Loucy (cell line): ENCODE results near the gene KIF24.

Experiments
- EZH2phosphoT487 ChIP-seq: fragments of 200-600 bp; IDR thresholded peaks from 2 replicates; pipeline ENCODE4 v1.6.1; 2018; ENCODE audit warnings: antibody characterized with exemption, mild to moderate bottlenecking, moderate library complexity, borderline replicate concordance
- TF ChIP-seq, protein P1 (sequence below): fragments of 200-600 bp; sonication (generic); conservative IDR thresholded peaks from 2 replicates; pipeline ENCODE4 v1.5.1; 2014; ENCODE audit warnings: mild to moderate bottlenecking, antibody characterized with exemption, low read length

DNA sequence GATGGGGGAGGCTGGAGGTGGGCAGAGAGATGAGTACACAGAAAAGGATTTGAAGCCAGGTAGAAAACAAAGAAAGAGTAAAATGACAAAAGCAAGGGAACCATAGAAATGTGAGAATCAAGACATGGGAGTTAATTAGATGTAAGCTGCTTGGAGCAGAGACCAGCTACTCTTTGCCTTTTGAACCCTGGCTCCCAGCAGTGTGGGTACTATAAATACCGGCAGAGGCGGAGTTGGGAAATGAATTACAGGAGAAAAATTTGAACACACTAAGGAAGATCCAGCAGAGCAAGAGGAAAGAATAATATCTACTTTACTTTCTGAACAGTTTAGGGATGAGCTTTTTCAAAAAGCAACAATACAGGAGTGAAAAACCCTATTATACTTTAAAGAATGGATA lies 36.5 kb downstream of the KIF24 start:
- TF ChIP-seq, protein P1, sequence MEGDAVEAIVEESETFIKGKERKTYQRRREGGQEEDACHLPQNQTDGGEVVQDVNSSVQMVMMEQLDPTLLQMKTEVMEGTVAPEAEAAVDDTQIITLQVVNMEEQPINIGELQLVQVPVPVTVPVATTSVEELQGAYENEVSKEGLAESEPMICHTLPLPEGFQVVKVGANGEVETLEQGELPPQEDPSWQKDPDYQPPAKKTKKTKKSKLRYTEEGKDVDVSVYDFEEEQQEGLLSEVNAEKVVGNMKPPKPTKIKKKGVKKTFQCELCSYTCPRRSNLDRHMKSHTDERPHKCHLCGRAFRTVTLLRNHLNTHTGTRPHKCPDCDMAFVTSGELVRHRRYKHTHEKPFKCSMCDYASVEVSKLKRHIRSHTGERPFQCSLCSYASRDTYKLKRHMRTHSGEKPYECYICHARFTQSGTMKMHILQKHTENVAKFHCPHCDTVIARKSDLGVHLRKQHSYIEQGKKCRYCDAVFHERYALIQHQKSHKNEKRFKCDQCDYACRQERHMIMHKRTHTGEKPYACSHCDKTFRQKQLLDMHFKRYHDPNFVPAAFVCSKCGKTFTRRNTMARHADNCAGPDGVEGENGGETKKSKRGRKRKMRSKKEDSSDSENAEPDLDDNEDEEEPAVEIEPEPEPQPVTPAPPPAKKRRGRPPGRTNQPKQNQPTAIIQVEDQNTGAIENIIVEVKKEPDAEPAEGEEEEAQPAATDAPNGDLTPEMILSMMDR: no peak
- no peak for TF ChIP-seq EZH2phosphoT487
